Measurements from ENCODE around the gene URB1.
"Not testable (repeated sequence)": the region's sequence is repeated elsewhere in the genome, so short reads cannot be mapped to it uniquely, and the experiment has no call there.

Gene URB1

DNA sequence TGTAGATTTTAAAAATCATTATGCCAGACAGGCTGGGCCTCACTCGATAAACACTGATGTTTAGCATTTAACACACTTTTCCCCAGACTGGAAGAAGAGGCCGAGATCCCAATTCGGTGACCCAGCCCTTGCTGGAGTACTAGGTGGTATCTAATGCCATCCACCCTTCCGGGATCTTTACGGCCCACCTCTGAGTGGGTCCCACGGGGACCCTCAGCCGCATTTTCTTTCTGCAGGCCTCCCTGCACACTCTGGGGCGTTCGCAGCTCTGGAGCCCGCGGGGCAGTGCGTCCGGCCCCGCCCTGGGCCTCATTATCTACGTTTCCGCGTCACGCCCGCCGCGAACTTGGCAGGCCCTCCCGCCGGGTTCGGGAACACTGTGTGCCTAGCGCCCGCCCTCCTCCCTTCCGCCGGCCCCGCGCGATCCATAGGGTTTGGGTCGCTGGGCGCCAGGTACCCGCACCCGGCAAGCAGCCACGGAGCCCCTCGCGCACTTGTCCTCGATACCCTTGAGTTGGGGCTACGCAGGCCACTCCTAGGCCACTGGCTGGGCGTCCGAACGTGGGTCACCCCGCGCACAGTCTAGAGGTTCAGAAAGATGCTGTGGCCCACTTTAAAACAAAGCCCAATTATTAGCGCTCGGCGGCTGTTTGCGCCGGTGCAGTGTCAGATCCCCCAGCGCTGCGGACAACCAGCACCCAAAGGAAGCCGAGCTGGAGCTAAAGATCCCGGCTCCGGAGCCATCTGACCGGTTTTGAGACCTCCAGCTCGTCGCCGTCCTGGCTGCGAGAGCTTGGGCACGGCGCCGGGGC, 18.7 kb upstream of the URB1 start:
- FAIRE-seq (no peak), DNase-seq (ENCODE audit: low spot score) (no peak)

DNA sequence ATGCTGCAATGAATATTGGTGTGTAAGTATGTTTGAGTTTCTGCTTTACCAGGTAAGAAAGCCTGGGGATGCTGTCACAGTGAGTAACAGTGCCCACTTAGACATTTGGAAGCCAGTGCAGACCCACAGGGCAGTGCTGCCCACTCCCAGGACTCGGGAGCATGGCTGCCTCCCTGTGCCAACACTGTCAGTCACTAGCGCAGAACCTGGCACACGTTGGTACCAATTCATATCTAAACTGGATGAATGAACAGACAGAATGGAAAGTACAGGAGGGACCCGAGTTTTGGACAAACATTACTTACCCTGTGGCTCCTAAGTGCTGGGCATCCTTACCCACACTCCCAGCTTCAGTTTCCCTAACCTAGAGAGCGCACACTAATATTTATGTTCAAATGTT, 18.1 kb upstream of the URB1 start:
- FAIRE-seq (no peak), DNase-seq (ENCODE audit: low spot score) (no peak)

DNA sequence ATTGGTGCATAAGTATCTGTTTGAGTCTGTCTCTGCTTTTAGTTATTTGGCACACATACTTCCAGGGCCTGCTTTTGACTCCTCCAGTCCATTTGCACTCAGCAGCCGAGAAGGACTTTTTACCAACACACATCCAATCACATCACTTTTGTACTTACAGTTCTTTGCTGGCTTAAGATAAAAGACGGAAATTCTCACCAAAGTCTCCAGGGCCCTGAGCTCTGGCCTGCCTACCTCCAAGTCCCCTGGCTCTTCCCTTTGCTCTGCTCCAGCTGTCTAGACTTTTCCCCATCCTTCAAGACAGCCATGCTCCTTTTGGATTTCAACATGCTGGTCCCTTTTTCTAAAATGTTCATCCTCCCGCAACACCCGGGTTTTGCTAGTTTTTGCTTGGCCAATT, 17.5 kb upstream of the URB1 start:
- DNase-seq (ENCODE audit: low spot score) (no peak), FAIRE-seq (no peak)

DNA sequence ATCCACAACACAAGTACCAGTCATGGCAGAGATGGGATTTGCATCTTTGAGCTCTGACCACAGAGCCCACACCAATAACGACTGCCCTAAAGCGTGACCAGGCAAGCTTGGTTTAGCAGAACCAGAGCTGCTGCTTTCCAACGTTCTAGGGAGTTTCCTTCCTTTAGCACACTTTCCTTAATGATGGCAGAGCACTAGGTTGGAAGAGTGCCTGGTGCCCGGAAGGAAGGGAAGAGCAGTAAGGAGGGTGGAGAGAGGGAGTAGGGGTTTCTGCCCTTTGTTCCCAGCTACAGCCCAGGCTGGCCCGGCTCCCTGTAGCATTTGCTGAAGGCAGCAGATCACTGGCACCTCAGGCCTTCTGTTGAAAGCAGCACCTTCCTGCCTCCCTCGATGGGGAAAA, 13.6 kb upstream of the URB1 start:
- FAIRE-seq (no peak), DNase-seq (ENCODE audit: low spot score) (no peak)

DNA sequence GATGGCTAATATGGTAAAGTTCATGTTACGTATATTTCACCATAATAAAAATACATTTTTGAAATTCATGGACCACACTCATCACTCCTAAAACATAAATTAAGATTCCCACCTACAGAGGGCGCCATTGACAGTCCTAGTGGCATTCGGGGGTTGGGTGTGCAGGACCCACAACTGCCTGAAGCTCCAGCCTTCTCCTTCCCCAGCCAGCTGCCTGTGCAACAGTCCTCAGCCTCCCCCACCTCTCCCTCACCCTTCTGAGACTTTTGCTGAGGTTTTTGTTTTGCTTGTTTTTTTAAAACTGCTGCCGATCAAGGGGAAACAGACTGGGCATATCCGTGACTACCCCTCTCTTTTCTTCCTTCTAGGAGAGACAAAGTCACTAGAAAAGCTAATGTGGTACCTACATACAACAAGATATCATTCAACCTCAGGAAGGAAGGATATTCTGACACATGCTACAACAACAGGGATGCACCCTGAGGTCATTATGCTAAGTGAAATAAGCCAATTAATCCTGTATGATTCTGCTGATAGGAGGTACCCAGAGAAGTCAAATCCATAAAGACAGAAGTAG, 10.5 kb upstream of the URB1 start:
- DNase-seq (ENCODE audit: low spot score) (peak; percentile 69), FAIRE-seq (no peak)

DNA sequence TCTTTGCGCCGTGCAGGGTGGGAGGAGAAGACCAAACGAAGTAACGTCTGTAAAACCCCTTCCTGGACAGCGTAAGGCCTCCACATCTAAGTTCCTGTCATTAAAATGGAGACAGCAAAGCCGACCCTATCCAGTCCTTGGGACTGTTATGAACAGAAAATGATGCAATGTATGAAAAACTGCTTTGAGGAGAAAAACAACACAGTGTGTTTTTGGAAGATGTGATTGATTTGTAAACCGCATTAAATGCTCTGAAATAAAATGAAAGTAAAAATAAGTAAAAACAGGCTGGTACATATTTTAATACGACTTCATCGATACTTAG, 827 bp upstream of the URB1 start:
- DNase-seq (ENCODE audit: low spot score) (no peak), FAIRE-seq (no peak)

DNA sequence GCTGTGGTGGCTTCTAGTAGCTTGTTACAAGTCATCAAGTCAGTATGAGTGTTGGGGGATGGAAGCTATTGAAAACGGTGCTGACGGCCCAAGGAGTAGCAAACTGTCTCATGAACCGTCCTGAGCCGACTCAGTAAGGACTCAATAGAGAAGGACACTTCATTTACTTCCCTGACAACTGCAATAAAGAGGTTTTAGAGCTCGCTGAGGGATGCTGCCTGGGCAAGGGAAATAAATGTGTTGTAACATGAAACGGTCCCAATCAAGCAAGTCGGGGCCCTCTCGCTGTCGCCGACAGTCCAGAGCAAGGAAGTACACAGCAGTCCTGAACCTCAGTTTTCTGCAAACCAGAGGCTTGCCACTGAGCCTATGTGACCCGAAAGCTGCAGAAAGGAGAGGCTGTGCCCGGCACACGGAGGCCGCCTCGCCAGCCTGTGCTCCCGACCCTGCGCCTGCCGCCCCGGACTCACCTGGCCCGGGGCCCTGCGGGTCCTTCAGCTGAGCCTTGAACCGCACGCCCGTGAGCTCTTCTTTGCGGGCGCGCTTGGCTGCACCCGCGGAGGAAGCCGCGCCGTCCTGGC, 423 bp downstream of the URB1 start:
- no peak for FAIRE-seq
- DNase-seq (ENCODE audit: low spot score), result no peak

DNA sequence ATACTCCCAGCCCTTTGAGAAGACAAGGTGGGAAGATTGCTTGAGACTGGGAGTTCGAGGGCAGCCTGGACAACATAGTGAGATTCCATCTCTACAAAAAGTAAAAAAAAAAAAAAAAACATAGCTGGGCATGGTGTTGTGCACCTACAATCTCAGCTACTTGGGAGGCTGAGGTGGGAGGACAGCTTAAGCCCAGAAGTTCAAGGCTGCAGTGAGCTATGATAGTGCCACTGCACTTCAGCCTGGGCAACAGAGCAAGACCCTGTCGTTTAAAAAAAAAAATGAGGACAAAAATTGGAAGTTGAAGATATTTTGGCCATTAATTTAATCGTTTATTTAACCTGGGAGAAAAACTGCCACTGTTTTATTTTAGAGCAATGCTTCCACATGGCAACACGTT, 1.1 kb downstream of the URB1 start:
- FAIRE-seq (no peak), DNase-seq (ENCODE audit: low spot score) (no peak)

DNA sequence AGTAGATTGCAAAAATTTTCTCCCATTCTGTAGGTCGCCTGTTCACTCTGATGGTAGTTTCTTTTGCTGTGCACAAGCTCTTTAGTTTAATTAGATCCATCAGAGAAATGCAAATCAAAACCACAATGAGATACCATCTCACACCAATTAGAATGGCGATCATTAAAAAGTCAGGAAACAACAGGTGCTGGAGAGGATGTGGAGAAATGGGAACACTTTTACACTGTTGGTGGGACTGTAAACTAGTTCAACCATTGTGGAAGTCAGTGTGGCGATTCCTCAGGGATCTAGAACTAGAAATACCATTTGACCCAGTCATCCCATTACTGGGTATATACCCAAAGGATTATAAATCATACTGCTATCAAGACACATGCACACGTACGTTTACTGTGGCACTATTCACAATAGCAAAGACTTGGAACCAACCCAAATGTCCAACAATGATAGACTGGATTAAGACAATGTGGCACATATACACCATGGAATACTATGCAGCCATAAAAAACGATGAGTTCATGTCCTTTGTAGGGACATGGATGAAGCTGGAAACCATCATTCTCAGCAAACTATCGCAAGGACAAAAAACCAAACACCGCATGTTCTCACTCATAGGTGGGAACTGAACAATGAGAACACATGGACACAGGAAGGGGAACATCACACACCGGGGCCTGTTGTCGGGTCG, 2.1 kb downstream of the URB1 start:
- not testable (repeated sequence) for FAIRE-seq; DNase-seq (ENCODE audit: low spot score)

DNA sequence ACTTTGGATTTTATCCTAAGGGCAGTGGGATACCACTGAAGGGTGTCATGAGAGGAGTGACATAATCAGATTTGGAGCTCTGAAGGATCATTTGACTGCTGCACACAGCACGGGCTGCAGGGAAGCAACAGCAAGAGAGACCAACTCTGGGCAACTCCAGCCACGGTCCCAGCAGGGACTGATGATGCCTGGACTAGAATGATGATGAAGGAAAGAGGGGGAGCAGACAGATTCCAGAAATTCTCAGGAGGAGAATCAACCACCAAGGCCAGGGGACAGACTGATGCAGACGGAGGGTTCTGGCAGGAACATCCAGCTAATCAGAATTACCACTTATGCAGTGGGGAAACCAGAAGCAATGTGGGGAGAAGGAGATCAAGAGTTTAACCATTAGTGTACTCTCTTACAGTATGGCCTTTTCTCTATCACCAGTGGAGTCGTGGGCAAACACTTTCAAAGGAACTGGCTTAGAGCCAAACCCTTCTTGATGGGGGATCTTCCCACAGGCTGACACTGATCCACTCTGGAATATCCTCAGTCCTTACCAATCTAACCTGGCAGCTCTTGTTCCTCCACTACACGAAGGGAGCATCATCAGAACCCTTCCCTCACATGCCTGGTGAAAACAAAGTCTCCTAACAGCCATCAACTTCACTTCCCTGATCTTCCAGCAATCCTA, 3.3 kb downstream of the URB1 start:
- DNase-seq (ENCODE audit: low spot score), result no peak

DNA sequence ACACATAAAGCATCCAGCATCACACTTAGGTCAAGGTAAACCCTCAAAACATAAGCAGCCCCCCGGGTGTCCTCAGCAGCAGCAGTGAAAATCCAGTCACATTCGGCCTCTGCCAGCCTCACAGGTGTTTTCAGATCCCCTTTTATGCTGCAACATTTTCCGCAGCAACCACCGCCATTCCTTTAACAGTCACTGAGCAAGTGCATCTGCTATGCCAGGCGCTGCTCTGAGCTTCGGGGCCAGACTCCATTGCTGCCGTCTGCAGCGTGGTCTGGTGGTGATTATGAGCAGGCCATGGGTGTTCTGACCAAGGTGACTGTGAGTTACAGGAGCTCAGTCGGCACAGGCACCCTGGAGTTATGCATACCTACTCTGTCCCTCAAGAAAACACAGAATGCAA, 4.5 kb downstream of the URB1 start:
- DNase-seq (ENCODE audit: low spot score) (no peak), FAIRE-seq (no peak)

More for the DNA sequence above, 3.3 kb downstream of the URB1 start:
- FAIRE-seq, result no peak

DNA sequence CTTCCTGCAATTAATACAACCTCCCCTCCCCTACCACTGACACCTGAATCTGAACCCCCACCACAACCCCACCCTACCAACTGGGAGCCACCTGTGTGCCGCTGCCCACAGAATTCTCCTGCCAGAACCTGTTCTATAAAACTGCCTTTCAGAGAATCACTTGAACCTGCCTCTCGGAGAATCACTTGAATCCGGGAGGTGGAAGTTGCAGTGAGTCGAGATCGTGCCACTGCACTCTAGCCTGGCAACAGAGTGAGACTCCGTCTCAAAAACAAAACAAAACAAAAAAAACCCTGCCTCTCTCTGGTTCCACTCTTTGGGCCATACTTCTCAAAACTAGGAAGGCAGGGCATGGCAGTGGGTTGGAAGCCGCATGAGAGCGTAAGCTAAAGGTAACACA, 5.7 kb downstream of the URB1 start:
- DNase-seq (ENCODE audit: low spot score) (no peak), FAIRE-seq (no peak)

DNA sequence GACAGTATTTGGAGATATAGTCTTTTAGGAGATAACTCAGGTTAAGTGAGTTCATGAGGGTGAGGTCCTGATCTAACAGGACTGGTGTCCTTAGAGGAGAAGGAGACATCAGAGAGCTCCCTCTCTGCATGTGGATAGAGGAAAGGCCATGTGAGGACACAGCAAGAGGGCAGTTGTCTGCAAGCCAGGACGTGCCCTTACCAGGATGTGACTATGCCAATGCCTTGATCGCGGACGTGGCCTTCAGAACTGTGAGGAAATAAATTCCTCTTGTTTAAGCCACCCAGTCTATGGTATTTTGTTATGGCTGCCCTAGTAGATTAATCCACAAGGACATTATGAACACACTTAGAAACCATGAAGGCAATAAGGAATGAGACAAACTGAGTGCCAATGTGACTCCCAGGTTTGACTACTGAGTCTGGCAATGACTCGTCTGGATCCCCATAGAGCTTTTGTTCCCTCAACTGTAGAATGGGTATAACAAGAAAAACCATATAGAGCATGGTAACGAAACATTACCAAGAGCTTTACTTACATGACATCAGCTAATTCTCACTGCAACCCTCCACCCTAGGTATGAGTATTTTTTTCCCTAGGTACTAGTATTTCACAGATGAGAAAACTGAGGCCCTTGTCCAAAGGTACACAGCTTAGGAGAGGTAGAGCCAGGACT, 6.5 kb downstream of the URB1 start:
- DNase-seq (ENCODE audit: low spot score) (no peak), FAIRE-seq (no peak)

DNA sequence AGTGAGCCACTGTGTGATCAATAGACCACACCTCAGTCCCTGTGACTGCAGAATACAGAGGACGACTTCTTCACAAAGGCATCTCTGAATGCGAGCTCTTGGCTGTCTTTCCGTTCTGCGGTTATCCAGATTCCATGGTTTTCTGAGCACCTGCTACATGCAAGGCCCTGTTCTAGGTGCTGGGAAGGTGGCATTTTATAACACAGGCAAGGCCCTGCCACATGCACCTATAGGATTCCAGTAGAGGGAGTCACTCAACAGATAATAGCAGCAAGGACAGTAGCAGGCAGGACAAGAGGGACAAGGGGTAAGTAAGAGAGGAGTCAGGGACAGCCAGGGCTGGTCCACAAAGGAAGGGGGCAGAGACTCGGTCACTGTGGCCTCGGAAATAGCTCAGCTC, 9.0 kb downstream of the URB1 start:
- DNase-seq (ENCODE audit: low spot score) (no peak), FAIRE-seq (no peak)

DNA sequence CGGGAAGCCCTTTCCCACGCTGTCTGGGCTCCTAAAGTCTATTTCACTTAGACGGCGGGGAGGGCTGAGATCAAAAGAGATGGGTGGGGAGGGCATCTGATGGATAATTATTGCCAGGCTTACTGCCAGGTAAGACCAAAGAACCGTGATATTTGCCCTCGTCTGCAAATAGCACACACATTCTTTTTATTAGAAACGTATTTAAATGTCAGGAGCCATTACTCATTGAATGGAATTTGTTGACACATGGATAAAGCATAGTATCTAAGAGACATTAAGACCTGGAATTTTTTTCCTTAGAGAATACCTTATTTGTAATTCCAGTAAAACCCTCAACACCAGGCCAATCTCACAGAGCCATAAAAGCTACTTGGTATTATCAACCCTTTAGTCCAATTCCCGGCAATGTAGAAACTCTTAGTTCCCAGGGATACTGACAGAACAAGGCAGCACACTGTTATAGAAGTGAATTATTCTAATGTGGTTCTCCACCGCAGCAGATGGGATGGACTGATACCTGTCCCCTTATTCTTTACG, 10.6 kb downstream of the URB1 start:
- FAIRE-seq, result no peak
- DNase-seq (ENCODE audit: low spot score), result no peak

DNA sequence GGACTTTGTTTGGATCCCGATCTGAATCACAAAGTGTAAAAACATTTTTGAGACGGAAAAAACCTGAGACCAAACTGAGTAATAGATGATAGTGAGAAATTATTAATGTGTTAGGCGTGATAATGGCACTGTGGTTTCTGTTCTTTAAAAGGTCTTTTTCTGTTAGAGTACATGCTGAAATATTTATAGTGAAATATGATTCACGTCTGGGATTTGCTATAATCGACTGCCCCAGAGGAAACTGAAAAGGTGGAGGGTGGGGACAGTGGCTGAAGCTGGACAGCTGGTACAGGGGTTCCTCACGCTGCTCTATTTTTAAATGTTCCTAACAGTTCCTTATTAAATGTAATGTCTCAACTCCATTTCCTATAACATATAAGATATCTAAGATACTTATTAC, 11.2 kb downstream of the URB1 start:
- FAIRE-seq (no peak), DNase-seq (ENCODE audit: low spot score) (no peak)

DNA sequence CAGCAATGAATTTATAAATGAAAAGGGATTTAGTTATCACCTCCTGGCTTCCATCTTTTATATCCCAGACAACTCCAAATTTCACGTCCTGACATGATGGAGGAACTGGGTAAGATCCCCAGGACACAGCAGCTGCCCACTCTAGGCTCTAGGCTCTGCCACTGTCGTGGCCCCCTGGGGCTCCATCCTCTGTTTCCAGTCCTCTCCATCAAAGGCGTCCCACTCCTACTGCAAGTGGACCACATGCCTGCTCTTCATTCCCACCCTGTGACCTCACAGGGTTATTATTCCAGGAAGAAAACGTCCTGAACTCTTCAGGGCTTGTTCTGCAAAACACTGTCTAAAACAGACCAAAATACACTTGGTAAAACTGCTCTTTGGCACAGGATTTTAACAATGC, 11.9 kb downstream of the URB1 start:
- DNase-seq (ENCODE audit: low spot score) (no peak), FAIRE-seq (no peak)

DNA sequence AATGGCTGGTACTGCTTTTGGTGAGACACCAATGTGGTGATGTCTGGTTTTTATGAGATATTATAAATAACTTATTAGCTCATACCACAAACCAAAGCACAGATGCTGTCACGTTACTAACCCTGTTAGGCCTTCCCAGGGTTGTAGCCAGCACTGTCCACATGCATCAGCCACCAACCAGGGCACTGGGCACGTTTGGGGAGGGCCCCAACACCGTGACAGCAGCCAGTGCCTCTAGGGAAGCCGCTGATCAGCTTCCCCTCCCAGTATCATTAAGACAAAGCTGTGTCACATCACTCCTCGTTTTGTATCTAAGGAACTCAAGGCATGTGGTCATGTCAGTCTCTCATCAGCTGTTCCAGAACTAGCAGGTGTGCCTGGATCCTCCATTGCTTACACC, 13.9 kb downstream of the URB1 start:
- FAIRE-seq (no peak), DNase-seq (ENCODE audit: low spot score) (no peak)

DNA sequence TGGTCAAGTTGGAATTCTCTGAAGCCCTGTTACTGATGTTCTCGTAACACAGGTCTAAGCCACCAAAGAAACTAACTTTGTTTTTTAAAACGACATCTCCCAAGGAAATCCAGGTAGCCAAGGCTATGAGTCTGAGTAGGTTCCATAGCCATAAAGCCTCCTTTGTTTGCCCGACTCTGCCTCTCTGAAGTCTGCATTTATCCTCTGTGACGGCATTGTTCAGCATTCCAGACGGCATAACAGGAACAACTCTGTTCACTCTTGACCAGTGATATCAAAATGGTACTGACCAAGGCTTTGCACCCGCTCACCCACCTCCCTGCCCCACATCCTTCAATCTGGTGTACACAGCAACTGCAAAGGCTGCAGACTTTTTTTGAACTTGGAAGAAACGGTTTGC, 14.8 kb downstream of the URB1 start:
- FAIRE-seq, result no peak

DNA sequence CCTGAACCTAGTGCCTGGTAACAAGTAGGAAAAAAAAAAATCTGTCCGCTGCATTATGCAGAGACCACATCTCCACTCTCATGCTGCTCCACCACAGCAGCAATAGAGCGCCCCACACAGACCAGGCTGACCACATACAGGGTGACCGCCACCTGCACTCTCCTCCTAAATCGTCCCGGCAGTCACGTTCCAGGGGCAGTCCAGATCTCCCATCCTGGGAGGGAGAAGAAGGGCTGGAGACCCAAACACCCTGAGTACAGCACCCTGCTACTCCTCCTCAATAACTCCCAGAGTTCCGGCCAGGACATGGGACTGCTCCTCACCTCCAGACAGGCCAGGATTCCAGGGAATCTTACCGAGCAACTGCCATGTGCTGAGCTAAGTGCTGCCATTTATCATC, 15.3 kb downstream of the URB1 start:
- FAIRE-seq, result no peak
- DNase-seq (ENCODE audit: low spot score), result no peak

More for the DNA sequence above, 14.8 kb downstream of the URB1 start:
- no peak for DNase-seq (ENCODE audit: low spot score)

DNA sequence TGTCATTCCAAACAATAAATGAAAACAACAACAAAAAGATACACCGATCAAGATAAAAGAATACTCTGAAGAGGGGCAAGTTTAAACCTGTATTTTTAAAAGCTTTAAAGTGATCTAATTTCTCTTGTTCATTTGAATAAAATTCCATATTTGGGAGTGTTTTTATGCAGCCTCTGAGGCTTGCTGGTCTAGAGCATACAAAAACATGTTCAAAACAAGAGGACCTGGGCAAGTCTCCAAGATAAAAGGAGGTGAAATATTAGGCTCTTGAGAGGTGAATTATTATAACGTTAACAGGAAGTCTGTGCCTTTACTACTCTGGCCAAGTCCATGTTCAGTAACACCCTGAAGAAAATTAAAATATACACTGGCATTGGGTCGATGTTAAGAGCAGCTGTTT, 20.1 kb downstream of the URB1 start:
- DNase-seq (ENCODE audit: low spot score), result no peak

More for the DNA sequence above, 20.1 kb downstream of the URB1 start:
- FAIRE-seq, result no peak

All from urothelium cell line (cell line).